Amniotic stem cell (primary cell): ENCODE data around the gene TOLLIP.

ENCODE experiments used
- DNase-seq: peaks from one replicate; lab custom pipeline; 2025; lab: John Stamatoyannopoulos, UW

TOLLIP gene

GRCh38 chr11:1231396-1232020, 77.9 kb downstream of the TOLLIP start:
- no peak for DNase-seq

DNA sequence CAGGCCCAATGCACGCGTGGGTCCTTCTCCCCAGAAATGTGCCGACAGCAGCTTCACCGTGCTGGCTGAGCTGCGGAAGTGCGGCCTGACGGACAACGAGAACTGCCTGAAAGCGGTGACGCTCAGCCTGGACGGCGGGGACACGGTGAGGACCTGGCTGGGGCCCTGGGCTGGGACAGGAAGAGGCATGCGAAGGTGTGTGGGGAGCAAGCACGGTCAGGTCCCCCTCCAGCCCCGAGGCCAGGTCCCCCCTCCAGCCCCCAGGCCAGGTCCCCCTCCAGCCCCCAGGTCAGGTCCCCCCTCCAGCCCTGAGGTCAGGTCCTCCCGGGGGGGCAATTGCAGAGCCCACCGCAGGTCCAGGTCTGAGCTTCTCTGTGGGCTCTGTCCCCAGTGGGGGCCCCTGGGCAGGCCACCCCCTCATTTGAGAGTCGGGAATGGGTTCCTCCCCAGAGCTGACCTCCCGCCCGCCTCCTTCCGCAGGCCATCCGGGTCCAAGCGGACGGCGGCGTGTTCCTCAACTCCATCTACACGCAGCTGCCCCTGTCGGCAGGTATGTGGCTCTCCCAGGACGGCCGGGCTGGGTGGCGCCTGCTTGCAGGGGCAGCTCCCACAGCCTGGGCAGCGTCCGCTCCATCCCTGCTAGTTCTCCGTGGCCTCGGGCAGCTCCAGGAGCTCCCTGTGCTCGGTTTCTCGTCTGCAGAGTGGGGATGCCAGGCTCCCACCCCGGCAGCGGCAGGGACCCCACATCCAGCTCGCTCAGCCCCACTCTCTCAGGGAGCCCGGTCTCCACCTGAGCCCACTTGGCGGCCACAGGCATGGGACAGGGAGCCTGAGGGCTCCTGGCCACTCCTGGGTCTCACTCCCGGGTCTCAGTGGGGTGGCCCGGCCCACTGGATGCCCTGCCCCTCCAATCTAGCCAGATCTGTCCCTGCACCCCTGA, 78.7 kb downstream of the TOLLIP start:
- no peak for DNase-seq

- DNase-seq, result no peak
These were observed 79.3 kb downstream of the TOLLIP start for GRCh38 chr11:1230121-1230455.

DNA sequence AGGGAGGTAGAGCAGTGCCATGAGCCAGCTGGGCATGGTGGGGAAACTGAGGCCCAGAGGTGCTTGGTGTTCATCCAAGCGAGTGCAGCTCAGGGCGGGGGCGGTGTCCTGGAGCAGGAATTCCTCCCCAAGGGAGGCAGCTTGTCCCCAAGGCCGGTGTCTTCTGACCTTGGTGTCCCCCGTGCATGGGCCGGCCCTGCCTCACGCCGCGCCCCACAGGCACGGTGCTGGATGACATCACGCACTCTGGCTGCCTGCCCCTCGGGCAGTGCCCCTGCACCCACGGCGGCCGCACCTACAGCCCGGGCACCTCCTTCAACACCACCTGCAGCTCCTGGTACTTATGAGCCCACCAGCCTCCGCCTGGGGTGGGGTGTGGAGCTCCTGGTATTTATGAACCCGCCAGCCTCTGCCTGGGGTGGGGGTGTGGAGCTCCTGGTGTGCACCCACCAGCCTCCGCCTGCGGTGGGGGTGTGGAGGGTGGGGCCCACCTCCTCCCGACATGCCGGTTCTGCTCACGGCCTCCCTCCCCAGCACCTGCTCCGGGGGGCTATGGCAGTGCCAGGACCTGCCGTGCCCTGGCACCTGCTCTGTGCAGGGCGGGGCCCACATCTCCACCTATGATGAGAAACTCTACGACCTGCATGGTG, 79.8 kb downstream of the TOLLIP start:
- no peak for DNase-seq

DNA sequence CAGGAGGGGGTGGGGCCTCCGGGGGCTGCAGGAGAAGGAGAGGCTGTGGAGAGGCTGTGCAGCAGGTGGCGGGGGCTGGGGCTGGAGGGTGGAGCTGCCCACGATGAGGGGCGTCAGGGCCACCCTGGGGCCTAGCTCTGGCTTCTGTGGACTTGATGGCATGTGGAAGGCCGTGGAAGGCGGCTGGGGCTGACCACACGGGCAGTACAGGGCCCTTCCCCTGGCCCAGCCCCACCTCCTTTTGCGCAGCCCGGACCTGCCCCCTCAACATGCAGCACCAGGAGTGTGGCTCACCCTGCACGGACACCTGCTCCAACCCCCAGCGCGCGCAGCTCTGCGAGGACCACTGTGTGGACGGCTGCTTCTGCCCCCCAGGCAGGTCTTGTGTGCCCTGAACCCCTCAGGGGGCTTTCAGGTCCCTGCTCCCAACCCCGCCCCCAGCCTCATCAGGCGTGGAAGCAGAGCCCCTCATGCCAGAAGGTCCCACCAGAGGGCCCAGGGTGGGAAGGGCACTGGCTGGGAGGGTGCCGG, 80.4 kb downstream of the TOLLIP start:
- DNase-seq, result no peak

DNA sequence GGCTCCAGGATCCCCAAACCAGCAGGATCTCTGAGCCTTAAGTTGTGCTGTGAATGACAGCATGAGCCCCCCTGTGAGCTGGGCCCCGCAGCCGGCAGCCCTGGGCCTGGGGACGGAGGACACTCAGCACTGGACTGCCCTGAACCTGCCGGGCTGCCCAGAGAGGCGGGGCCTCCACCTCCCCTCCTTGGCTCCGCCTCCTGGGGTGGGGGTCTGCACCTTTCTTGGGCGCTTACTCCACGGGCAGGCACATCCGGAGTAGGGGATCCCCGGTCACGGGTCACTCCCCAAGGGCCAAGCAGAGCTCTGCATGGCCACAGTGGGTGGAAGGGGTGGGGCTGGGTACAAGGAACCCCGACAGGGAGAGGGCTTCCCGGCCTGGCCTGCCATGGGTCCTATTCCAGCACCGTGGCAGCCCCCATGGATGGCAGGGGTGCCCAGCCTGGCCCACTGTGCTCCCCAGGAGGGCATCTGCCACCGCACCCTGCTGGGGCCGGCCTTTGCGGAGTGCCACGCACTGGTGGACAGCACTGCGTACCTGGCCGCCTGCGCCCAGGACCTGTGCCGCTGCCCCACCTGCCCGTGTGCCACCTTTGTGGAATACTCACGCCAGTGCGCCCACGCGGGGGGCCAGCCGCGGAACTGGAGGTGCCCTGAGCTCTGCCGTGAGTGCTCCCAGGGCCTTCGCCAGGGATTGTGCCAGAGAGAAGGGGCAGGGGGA, 81.2 kb downstream of the TOLLIP start:
- DNase-seq, result no peak

DNA sequence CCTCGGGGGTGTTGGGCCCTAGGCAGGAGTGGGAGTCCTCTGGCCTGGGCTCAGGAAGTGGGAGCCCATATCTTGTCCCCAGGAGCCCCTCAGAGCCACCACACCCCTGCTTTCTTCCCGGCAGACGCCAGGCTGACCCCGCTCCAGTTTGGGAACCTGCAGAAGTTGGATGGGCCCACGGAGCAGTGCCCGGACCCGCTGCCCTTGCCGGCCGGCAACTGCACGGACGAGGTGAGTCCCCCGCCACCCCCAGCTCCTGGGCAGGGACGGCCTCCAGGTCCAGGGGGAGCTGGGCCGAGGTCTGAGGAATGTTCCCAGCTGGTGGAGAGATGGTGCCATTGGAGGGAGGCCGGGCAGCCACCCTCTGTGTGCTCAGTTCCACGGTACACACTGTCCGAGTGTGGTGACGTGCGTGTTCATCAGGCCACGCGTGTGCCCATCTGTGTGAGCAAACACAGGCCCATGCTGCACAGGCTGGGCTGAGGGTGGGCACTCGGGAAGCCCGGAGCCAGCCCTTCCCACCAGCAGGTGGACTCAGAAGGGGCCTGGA, 81.8 kb downstream of the TOLLIP start:
- DNase-seq, result no peak

GRCh38 chr11:1226986-1227550, 82.4 kb downstream of the TOLLIP start:
- no peak for DNase-seq

DNA sequence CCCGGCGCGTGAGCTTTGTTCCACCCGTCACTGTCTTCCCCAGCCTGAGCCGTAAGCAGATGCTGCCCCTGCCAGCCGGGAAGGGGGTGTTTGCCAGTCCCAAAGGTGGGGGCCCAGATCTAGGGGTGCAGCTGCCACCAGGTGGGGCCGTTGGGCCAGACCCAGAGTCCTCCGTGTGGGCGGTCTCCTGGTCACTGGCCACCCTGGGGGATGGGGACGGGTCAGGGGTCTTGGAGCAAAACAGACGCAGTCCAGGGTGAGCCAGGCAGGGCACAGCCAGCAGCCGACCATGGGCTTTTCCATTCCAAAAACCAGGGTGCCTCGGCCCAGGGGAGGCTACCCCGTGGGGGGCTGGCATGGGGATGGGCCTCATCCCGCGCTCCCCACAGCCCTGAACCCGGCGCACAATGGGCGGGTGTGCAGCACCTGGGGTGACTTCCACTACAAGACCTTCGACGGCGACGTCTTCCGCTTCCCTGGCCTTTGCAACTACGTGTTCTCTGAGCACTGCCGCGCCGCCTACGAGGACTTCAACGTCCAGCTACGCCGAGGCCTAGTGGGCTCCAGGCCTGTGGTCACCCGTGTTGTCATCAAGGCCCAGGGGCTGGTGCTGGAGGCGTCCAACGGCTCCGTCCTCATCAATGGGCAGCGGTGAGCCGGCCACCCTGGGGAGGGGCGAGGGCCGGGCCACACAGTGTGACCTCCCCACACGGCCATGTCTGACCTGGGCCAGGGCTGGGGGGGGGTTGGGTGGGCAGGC, 83.0 kb downstream of the TOLLIP start:
- DNase-seq, result no peak

DNA sequence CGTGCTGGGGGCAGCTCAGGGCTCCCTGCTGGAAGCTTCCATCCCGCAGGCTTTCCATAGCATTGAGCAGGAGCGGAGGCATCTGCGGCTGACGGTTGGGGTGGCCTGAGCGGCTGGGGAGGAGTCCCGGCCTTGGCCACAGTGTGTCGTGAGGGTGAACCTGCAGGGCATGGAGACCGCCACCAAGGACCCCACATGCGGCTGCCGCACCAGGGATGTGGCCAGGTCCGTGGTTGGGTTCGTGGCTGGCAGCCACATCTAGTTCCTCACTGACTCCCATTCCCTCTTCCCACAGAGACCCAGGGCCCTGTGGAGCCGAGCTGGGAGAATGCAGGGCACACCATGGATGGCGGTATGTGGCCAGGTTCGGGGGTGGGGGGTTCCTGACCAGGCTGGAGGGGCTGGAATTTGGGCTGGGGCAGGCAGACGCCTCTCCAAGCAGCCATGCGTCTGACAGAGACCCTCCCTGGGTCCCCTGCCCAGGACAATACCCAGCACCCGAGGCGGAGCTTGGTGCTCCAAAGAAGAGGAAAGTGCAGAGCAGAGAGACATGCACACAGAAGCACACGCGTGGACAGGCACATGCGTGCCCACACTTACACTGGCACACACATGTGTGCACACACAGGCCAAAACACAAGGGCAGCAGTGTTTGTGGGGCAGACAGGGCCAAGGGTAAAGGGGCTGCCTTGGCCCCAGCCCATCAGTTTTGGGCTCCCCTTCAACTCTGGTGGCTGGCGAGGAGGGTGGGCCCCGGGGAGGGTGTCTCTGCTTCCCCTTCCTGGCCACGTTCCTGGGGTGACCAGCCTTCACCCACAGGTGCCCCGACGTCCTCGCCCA, 83.8 kb downstream of the TOLLIP start:
- DNase-seq, result no peak

GRCh38 chr11:1224491-1225385, 84.7 kb downstream of the TOLLIP start:
- DNase-seq, result no peak
